Activated CD4-positive, alpha-beta T cell treated with anti-CD3 and anti-CD28 coated beads, Interleukin-2, Interleukin-6, amounts not matched to agents 100 ng/mL and 50 ng/mL, durations not matched to agents 16 hours and 8 hours (primary cell): Measurements from ENCODE around the gene TMPO.
A peak's percentile ranks its signal among the peaks of the same experiment; 100 is the strongest.
"Not testable (repeated sequence)": the region's sequence is repeated elsewhere in the genome, so short reads cannot be mapped to it uniquely, and the experiment has no call there.

Experiments used
- DNase-seq: peaks from one replicate; pipeline ENCODE4 v3.0.0-alpha.2; 2020

TMPO gene

DNA sequence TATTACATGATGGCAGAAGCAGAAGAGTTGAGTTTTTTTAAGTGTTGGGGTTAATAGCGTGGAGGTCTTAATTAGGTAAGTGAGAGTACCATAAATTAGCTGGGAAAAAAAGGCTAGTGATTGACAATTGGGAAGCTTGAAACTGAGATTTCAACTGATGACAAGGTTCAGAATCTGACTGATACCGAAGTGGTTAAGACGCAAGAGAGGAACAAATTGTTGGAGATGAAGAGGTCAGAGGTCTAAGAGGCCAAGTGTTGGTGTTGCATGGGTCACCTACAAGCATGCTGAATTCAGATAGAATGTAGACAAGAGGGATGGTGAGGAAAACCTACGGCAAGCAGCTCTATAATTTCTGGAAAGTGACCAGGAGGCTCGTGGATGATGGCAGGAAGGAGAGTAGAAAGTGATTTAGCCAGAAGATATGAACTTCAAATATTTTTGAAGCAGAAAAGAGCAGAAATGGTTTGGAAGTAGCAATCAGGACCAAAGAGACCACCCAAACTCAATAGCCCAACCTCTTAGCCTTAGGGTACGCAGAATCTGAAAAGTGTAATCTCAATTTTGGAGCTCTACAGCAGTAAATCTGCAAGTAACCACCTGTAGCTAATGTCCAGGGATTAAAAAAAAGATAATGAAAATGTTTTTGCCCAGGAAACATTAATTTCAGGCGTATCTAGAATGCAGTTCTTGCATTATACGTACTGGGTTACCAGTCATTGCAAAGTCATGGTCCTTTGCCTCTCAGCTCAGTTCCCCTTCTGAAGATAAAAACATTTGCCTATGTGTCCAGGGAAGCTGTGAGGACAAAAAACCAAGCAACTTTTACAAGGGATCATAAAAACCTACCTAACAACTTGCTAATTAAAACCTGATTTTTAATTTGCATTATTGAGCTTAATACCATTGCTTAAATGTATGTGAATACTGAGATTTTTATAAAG lies 1.7 kb upstream of the TMPO start:
- no peak for DNase-seq

GRCh38 chr12:98514982-98515286 lies 456 bp upstream of the TMPO start:
- DNase-seq = no peak

DNA sequence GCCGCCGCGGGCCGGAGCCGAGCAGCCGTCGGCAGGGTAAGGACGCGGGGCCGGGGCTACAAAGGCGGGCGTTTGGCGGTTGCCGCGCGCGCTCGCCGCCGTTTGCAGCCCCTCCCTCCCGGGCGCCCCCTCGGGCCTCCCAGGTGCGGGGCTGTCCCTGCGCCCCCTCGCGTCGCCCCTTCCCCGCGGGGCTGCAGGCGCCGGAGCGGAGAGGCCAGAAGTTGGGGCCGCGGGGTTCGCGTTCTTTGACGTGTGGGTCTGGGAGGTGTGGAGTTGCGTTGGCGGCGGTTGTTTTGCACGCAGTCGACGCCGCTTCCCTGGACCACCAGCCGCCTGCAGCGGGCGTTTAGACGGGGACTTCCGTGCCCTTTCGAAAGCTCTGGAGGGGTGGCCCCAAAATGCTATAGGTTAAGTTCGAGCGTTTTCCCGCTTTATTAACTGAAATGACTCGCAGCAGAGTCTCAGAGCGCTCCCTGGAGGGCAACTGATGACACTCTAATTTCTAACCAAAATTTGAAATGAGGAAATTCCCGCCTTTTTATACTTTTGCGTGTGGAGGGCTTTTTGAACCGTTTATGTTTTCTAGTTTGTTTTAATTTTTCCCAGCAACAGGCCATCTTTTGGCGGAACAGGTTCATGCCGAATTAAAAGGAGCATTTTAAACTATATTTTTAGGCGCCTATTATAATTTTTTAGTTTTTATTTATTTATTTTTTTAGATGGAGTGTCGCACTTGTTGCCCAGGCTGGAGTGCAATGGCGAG lies 902 bp downstream of the TMPO start:
- peak; percentile 96 for DNase-seq

- no peak for DNase-seq
Measured at GRCh38 chr12:98519257-98519907, 4.0 kb downstream of the TMPO start.

GRCh38 chr12:98530068-98530467 lies 14.7 kb downstream of the TMPO start:
- no peak for DNase-seq

DNA sequence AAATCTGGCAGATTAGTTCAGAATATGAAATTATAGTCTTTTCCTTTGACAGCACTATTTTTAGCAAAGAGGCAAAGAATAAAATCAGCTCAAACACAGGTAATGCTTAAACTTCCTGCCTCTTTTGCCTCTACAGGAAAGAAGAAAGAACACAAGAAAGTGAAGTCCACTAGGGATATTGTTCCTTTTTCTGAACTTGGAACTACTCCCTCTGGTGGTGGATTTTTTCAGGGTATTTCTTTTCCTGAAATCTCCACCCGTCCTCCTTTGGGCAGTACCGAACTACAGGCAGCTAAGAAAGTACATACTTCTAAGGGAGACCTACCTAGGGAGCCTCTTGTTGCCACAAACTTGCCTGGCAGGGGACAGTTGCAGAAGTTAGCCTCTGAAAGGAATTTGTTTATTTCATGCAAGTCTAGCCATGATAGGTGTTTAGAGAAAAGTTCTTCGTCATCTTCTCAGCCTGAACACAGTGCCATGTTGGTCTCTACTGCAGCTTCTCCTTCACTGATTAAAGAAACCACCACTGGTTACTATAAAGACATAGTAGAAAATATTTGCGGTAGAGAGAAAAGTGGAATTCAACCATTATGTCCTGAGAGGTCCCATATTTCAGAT lies 17.4 kb downstream of the TMPO start:
- peak; percentile 56 for DNase-seq

- no peak for DNase-seq
Measured at GRCh38 chr12:98533723-98534251, 18.4 kb downstream of the TMPO start.

DNA sequence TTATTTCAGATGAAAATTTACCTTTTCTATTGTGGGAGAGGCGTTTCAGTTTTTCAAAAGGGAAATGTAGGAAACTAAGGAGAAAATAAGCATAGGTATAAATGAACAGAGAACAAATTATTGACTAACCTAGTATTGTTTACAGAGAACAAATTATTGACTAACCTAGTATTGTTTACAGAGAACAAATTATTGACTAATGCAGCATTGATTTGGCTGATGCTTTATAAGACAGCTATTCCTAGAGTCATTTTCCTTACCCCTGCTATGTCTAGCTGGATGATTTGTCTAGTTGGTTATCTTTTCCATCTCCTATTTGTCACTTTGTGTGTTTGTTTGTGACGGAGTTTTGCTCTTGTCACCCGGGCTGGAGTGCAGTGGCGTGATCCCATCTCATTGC lies 22.6 kb downstream of the TMPO start:
- DNase-seq = no peak

- DNase-seq = no peak
Measured at GRCh38 chr12:98543701-98544100, 28.3 kb downstream of the TMPO start.

GRCh38 chr12:98544751-98545150 lies 29.4 kb downstream of the TMPO start:
- DNase-seq = no peak

GRCh38 chr12:98549371-98550110 lies 34.2 kb downstream of the TMPO start:
- peak; percentile 15 for DNase-seq

GRCh38 chr12:98551787-98552186 lies 36.4 kb downstream of the TMPO start:
- DNase-seq = no peak

GRCh38 chr12:98558097-98558496 lies 42.7 kb downstream of the TMPO start:
- DNase-seq = not testable (repeated sequence)

DNA sequence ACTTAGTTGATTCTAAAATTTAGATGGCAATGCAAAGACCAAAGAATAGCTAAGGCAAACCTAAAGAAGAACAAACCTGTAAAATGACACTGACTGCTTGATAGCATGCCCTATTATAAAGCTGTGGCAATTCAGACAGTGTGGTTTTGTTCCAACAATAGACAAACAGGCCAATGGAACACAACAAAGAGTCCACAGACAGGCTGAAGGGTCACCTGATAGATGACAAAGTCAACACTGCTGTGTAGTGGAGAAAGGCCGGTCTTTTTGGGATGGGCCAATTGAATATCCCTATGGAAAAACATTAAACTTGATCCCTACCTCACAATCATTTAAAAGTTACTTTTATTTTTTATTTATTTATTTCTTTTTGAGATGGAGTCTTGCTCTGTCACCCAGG lies 44.3 kb downstream of the TMPO start:
- no peak for DNase-seq

GRCh38 chr12:98561846-98562245 lies 46.5 kb downstream of the TMPO start:
- no peak for DNase-seq

GRCh38 chr12:98572010-98572409 lies 56.6 kb downstream of the TMPO start:
- DNase-seq = no peak

- no peak for DNase-seq
Measured at GRCh38 chr12:98574110-98574509, 58.7 kb downstream of the TMPO start.

- DNase-seq = no peak
Measured at GRCh38 chr12:98575013-98575412, 59.6 kb downstream of the TMPO start.

- DNase-seq = not testable (repeated sequence)
Measured at GRCh38 chr12:98576795-98577194, 61.4 kb downstream of the TMPO start.

DNA sequence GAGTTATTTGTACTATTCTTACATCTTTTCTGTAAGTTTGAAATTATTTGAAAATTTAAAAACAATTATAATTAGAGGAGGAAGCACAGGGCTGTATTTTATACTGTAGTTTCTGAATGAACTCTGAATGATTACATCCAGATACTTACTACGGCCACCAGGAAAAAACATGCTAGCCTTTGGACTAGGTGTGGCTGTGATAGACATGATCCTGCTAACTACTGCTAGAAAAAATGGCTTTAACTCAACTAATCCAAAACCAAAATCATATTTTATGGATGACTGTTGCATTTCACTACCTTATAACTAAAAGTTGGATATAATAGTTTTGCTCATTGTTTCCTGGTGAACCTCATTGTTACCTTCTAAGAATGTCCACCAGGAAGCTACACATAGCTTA lies 63.0 kb downstream of the TMPO start:
- no peak for DNase-seq

GRCh38 chr12:98578821-98579220 lies 63.4 kb downstream of the TMPO start:
- DNase-seq = no peak

DNA sequence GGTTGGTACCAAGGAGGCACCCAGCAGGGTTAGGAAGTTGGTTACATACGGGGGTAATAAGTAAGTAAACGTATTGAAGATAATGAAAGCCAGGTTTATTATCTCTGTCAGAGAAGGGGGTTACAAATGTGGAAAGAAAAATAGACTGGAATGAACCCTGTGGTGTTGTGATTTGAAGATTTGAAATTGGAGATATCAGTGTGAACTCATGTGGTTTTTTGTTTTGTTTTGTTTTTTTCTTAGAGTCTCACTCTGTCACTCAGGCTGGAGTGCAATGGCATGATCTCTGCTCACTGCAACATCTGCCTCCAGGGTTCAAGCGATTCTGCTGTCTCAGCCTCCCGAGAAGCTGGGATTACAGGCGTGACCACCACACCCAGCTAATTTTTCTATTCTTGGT lies 64.0 kb downstream of the TMPO start:
- DNase-seq = no peak
